Inflammatory macrophage treated with lipopolysaccharide for 1 hour (primary cell): Measurements from ENCODE around the gene SLC16A11.

Source experiments
- DNase-seq, 2 donors: peaks; one replicate each; pipeline ENCODE4 v3.0.0-alpha.2; 2020 to 2022

SLC16A11 gene

GRCh38 chr17:7023576-7024401 lies 20.1 kb downstream of the SLC16A11 start:
- DNase-seq: peak; percentile 93 to 99

GRCh38 chr17:7022781-7023571 lies 20.9 kb downstream of the SLC16A11 start, which contains the start of gene BCL6B:
TSS of gene BCL6B (plus strand) at chr17:7023050. CDS start at chr17:7023672, 622 bp downstream.
- no peak for DNase-seq

- peak; percentile 45 to 86 for DNase-seq
Measured at GRCh38 chr17:7021993-7022778, 21.7 kb downstream of the SLC16A11 start.

- no peak for DNase-seq
Measured at GRCh38 chr17:7020894-7021664, 22.8 kb downstream of the SLC16A11 start.

GRCh38 chr17:7019839-7020519 lies 23.9 kb downstream of the SLC16A11 start:
- DNase-seq: no peak

GRCh38 chr17:7019367-7019766 lies 24.5 kb downstream of the SLC16A11 start:
- no peak for DNase-seq

- DNase-seq: no peak
Measured at GRCh38 chr17:7018331-7018964, 25.4 kb downstream of the SLC16A11 start.

- DNase-seq: no peak
Measured at GRCh38 chr17:7017827-7018200, 26.1 kb downstream of the SLC16A11 start.

- DNase-seq: no peak
Measured at GRCh38 chr17:7016886-7017826, 26.7 kb downstream of the SLC16A11 start.

GRCh38 chr17:7016418-7016817 lies 27.5 kb downstream of the SLC16A11 start:
- DNase-seq: no peak

- peak; percentile 75 to 78 for DNase-seq
Measured at GRCh38 chr17:7014995-7015958, 28.6 kb downstream of the SLC16A11 start.

- peak; percentile 97 to 98 for DNase-seq
Measured at GRCh38 chr17:7014261-7014994, 29.5 kb downstream of the SLC16A11 start.

- DNase-seq: no peak
Measured at GRCh38 chr17:7011942-7012254, 32.0 kb downstream of the SLC16A11 start.

GRCh38 chr17:7011415-7011814 lies 32.5 kb downstream of the SLC16A11 start:
- DNase-seq: no peak

GRCh38 chr17:7010523-7010922 lies 33.4 kb downstream of the SLC16A11 start:
- no peak for DNase-seq

GRCh38 chr17:7007143-7007542 lies 36.7 kb downstream of the SLC16A11 start:
- DNase-seq: no peak

- no peak for DNase-seq
Measured at GRCh38 chr17:7005716-7006115, 38.2 kb downstream of the SLC16A11 start.
